ENCODE results near the gene FAM53C.
A peak's percentile ranks its signal among the peaks of the same experiment; 100 is the strongest.
"Not testable (repeated sequence)": the region's sequence is repeated elsewhere in the genome, so short reads cannot be mapped to it uniquely, and the experiment has no call there.

The FAM53C gene

GRCh38 chr5:138351056-138351455 is 13.0 kb downstream of the FAM53C start:
- peak; percentile 79 for DNase-seq (ENCODE audit: low read depth)

GRCh38 chr5:138351517-138351916 is 13.5 kb downstream of the FAM53C start:
- peak; percentile 9 for DNase-seq (ENCODE audit: low read depth)

DNA sequence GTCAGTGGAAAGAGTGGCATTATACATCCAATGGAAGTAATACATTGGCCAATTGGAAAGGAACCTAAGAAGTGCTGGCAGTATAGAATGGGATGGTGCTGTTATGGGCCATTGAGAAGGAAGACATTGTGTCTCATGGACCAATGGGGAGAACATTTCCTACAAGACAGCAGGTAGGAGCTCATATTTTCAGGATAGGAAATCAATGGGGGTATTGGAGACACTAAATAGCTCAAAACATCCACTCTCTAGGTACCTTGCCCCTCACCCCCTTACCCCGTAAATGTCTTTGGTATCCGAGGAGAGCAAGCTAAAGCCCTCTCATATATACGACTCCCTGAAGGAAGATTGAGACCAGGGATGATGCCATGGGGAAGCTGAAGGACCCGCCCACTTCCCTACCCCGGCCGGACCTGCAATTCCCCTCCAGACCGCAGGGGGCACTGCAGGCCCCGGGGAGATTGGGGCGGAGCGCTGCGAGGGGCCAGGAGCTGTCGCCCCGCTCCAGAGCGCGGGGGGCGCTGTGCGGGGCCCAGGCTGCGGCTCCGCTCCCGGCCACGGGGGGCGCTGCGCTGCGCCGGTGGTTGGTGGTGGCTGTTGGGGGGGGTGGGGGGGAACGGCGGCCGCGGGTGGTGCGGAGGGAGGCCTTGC is 14.1 kb downstream of the FAM53C start, which contains the start of gene KDM3B:
Gene KDM3B (plus strand): TSS at position 615 of the 651 bp plus-strand sequence. CDS start 111 bp downstream, outside the sequence.
- DNase-seq (ENCODE audit: low read depth): peak; percentile 79

GRCh38 chr5:138352722-138353559 is 14.9 kb downstream of the FAM53C start:
- DNase-seq (ENCODE audit: low read depth): peak; percentile 73

- DNase-seq (ENCODE audit: low read depth): no peak
Measured at GRCh38 chr5:138353560-138354080, 15.6 kb downstream of the FAM53C start.

DNA sequence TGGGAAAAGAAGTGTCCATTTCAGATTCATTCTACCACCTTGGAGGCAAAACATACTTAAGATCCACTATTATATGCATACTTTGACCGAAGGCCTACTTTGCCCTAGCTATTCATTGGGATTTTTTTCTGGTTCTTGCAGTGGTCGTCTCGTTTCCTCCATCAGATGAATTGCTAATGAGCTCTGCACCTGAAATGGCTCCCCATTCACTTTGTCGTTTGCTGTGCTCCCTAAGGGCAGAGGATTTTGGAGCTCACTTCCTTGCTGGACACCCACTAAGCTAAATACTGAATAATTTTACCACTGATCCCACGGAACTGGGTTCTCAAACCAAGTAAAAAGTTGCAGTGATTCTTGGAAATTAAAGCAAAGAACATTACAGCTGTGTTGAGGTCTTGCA is 16.3 kb downstream of the FAM53C start:
- peak; percentile 1 for DNase-seq (ENCODE audit: low read depth)

GRCh38 chr5:138354926-138355378 is 16.9 kb downstream of the FAM53C start:
- DNase-seq (ENCODE audit: low read depth): peak; percentile 87

DNA sequence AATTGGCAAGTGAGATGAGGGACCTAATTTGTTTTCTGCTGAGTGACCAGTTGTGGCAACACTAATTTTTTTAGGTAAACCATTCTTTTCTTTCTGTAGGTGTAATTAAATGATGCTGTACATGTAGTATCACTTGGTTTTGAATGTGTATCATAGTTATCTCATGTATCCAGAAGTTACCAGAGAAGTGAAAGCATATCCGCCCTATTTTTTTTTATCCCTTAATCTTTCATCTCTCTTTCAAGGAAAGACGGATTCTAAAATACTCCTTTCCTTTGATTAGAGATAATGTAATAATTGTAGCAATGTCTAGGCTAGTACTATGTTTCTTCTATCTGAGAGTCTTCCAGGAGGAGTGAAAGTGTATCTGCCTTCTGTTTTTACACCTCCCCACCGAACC is 21.6 kb downstream of the FAM53C start:
- no peak for DNase-seq (ENCODE audit: low read depth)

DNA sequence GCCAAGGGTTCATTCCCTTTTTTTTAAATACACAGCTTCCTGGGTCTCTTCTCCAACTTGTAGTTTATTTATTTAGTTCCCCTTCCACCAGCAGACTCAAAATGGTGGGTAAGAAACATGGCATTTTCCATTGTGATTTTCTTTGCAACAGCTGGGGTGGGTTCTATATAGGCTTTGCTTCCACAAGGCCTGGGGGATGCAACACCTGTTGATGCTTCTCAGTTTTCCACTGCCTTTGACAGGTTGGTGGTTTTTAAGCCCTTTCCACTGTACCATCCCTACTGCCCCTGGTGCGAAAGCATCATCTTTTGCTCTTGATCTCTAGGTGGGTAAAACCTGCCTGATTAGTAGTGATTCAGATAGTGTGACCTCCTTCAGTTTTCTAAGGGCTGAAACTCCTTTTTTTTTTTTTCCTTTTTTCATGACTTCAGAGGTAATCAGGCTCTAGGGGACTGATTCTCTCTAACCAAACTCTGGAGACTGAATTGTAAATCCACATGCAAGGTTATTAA is 22.9 kb downstream of the FAM53C start:
- no peak for DNase-seq (ENCODE audit: low read depth)

DNA sequence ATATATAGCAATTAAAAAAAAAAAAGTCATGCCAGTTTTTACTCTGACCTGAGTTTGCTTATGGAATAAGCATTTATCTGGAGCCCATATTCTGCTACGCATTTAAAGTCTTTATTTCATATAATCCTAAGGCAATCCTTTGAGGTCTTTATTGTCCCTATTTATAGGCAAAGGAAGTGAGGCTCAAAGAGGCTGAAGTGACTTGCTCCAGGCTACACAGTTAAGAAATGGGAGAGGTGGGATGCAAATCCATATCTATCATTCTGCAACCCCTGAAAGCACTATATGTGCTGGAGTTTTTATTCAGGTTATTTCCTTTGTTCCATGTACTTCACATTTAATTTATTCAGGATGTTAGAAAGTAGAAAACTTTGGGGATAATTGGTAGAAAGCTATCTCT is 26.5 kb downstream of the FAM53C start:
- DNase-seq (ENCODE audit: low read depth): no peak

- no peak for DNase-seq (ENCODE audit: low read depth)
Measured at GRCh38 chr5:138366632-138367382, 28.7 kb downstream of the FAM53C start.

DNA sequence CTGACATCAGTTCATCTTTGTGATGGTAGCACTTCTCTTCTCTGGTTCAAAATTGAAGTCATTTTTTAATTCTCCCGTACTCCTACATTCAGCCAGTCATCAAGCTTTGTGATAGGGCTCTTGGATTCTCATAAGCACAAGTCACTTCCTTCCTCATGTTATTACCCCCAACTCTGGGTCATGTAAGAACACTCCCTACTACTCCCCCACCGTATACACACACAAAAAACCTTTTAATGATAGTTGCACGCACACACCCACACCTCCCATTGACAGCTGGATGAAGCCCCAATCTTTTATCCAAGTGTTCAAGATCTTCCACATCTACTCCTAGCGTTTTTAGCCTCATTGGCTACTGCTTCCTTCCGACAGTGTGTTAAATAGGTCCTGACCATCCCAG is 31.2 kb downstream of the FAM53C start:
- DNase-seq (ENCODE audit: low read depth): no peak

DNA sequence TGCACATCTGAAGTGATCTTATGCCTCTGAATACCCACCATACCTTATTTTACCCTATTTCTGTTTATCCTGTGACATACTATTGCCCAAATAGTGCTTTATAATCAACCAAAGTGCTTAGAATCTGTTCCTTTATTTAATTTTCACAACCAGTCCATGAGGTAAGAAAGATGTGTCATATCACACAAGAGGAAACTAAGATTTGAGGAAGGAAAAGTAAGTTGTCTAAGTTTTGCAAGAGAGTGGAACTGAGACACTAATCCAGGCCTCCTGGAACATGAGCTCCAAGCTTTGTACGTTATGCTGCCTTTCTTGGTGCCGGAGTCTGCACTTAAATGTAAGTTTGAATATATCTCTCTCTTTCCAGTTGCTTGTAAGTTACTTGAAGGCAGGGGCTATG is 31.6 kb downstream of the FAM53C start:
- DNase-seq (ENCODE audit: low read depth): no peak

GRCh38 chr5:138370537-138370936 is 32.5 kb downstream of the FAM53C start:
- DNase-seq (ENCODE audit: low read depth): peak; percentile 19

DNA sequence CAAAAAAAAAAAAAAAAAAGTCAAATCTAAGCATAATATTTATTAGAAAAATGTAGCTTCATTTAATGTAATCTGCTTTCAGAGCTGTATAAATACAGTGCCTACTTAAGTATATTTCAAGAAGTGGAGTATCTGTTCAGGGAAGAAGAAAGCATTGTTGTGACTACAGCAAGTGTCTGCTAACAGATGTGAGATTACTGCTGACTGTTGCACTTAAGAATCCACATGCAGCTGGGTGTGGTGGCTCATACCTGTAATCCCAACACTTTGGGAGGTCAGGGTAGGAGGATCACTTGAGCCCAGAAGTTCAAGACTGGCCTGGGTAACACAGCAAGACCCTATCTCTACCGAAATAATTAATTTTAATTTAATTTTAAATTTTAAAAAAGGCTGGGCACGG is 33.4 kb downstream of the FAM53C start:
- DNase-seq (ENCODE audit: low read depth): no peak

- no peak for DNase-seq (ENCODE audit: low read depth)
Measured at GRCh38 chr5:138372225-138372624, 34.2 kb downstream of the FAM53C start.

- no peak for DNase-seq (ENCODE audit: low read depth)
Measured at GRCh38 chr5:138372653-138373052, 34.6 kb downstream of the FAM53C start.

- DNase-seq (ENCODE audit: low read depth): no peak
Measured at GRCh38 chr5:138382347-138382746, 44.3 kb downstream of the FAM53C start.

DNA sequence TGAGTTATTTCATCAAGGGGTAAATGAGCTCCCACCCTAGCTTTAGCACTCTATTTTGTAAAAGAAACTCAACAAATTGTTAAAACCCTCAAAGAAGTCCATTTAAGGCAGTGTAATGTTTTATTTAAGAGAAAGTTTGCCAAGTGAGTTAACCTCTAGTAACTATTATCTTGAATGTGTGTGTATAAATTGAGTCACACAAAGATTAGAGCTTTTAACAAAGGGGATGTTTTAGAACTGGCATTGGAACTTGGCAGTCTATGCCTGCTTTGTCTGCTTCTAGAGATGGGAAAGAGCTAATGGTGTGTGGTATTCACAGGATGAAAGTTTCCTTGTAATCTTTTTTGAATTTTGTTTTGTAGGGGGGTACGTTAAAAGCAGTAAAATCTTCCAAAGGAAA is 47.6 kb downstream of the FAM53C start:
- no peak for DNase-seq (ENCODE audit: low read depth)

DNA sequence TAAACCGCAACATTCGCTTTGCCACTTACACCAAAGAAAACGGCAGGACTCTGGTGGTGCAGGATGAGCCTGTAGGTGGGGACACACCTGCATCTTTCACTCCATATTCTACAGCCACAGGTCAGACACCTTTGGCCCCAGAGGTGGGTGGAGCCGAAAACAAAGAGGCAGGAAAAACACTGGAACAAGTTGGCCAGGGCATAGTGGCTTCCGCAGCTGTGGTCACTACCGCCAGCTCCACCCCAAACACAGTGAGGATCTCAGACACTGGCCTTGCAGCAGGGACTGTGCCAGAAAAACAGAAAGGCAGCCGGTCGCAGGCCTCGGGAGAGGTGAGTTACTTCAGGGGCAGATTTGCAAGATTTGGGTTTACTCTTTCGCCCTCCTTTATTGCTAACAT is 48.2 kb downstream of the FAM53C start:
- no peak for DNase-seq (ENCODE audit: low read depth)

- no peak for DNase-seq (ENCODE audit: low read depth)
Measured at GRCh38 chr5:138389332-138389731, 51.3 kb downstream of the FAM53C start.

DNA sequence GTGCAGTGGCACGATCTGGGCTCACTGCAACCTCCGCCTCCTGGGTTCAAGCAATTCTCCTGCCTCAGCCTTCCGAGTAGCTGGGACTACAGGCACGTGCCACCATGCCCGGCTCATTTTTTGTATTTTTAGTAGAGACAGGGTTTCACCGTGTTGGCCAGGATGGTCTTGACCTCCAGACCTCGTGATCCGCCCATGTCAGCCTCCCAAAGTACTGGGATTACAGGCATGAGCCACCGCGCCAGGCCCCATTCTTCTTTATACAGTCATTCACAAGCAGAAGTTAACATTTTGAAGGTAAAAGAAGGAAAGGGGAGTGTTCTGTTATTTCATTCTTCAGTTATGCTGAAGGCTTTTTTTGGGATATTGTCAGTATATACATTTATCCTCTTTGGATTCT is 51.8 kb downstream of the FAM53C start:
- DNase-seq (ENCODE audit: low read depth): not testable (repeated sequence)

Data from EH (cell line).